ENCODE data around the gene IRF3. TPM values are rescaled to one million over a fixed set of nuclear protein-coding genes. Genes with fewer than 3 reads are reported as not detected.

Gene IRF3
- total RNA-seq, 1 donor from 2014 or later, result 88.9 TPM

- Mint-ChIP-seq H3K4me3 (ENCODE audit: unreplicated experiment) (no peak overlapping the region), H3K9me3 (ENCODE audit: unreplicated experiment) (no peaks in the 10 kb centered on the region), H3K4me1 (ENCODE audit: unreplicated experiment) (peaks cover 31% of the 10 kb centered on the region), H3K36me3 (ENCODE audit: unreplicated experiment) (peaks cover 4% of the 10 kb centered on the region), H3K27ac (ENCODE audit: unreplicated experiment) (peak overlapping the region; percentile 83), H3K27me3 (ENCODE audit: unreplicated experiment) (no peaks in the 10 kb centered on the region)
- no peak for TF ChIP-seq CTCF (IDR thresholded peaks at IDR 0.05)
- DNase-seq (ENCODE audit: extremely low spot score, unreplicated experiment), result no peak
Observed at GRCh38 chr19:49678985-49679770, 13.5 kb upstream of the IRF3 start.

GRCh38 chr19:49677901-49678674 is 12.4 kb upstream of the IRF3 start:
- Mint-ChIP-seq H3K4me3 (ENCODE audit: unreplicated experiment) (peak overlapping the region; percentile 80), H3K36me3 (ENCODE audit: unreplicated experiment) (peaks cover 3% of the 10 kb centered on the region), H3K27me3 (ENCODE audit: unreplicated experiment) (no peaks in the 10 kb centered on the region), H3K27ac (ENCODE audit: unreplicated experiment) (peak overlapping the region; percentile 83), H3K9me3 (ENCODE audit: unreplicated experiment) (no peaks in the 10 kb centered on the region), H3K4me1 (ENCODE audit: unreplicated experiment) (peaks cover 31% of the 10 kb centered on the region)
- DNase-seq (ENCODE audit: extremely low spot score, unreplicated experiment), result peak; percentile 91
- TF ChIP-seq CTCF (IDR thresholded peaks at IDR 0.05), result peak; percentile 71

- H3K27ac Mint-ChIP-seq (ENCODE audit: unreplicated experiment), result peak within 1 kb of the TSS; percentile 99
- H3K4me3 Mint-ChIP-seq (ENCODE audit: unreplicated experiment), result peak within 1 kb of the TSS; percentile 99
- no peaks in the 10 kb centered on the region for H3K9me3 Mint-ChIP-seq (ENCODE audit: unreplicated experiment)
- DNase-seq (ENCODE audit: extremely low spot score, unreplicated experiment), result no peak
- peaks cover 32% of the 10 kb centered on the region for H3K4me1 Mint-ChIP-seq (ENCODE audit: unreplicated experiment)
- no peaks in the 10 kb centered on the region for H3K27me3 Mint-ChIP-seq (ENCODE audit: unreplicated experiment)
- no peak for TF ChIP-seq CTCF (IDR thresholded peaks at IDR 0.05)
- H3K36me3 Mint-ChIP-seq (ENCODE audit: unreplicated experiment), result peaks cover under 1% of the 10 kb centered on the region
Observed at GRCh38 chr19:49677231-49677900, 11.7 kb upstream of the IRF3 start, which contains the start of gene PRMT1. TSS of gene PRMT1 (plus strand) at chr19:49677271. CDS start at chr19:49677281, 10 bp downstream.

GRCh38 chr19:49676784-49677230 is 11.2 kb upstream of the IRF3 start:
- Mint-ChIP-seq H3K4me3 (ENCODE audit: unreplicated experiment) (peak overlapping the region; percentile 99), H3K36me3 (ENCODE audit: unreplicated experiment) (peaks cover 2% of the 10 kb centered on the region), H3K27me3 (ENCODE audit: unreplicated experiment) (no peaks in the 10 kb centered on the region), H3K4me1 (ENCODE audit: unreplicated experiment) (peaks cover 38% of the 10 kb centered on the region), H3K9me3 (ENCODE audit: unreplicated experiment) (no peaks in the 10 kb centered on the region), H3K27ac (ENCODE audit: unreplicated experiment) (peak overlapping the region; percentile 99)
- DNase-seq (ENCODE audit: extremely low spot score, unreplicated experiment), result peak; percentile 100
- TF ChIP-seq CTCF (IDR thresholded peaks at IDR 0.05), result no peak

Measured in osteocyte (in vitro differentiated cells).